K562 (cell line): ENCODE measurements around the gene TBP.

Experiments used
- CHD4 ChIP-seq: fragments of 200-600 bp; sonication (generic); IDR thresholded peaks from 3 replicates; pipeline ENCODE4 v1.6.1; 2012; ENCODE audit warnings: low read depth, mild to moderate bottlenecking, mixed read lengths, low read length, inconsistent platforms; ENCODE audit not compliant: insufficient read depth, insufficient replicate concordance, poor library complexity, severe bottlenecking
- RAD21 ChIP-seq, 2 experiments: fragments of 250-450 bp in 1 of 2; fragments of 450-650 bp in 1 of 2; sonication (Bioruptor Pico) in 1 of 2; formaldehyde crosslinking in 1 of 2; IDR thresholded peaks in 1 of 2; conservative IDR thresholded peaks in 1 of 2; 2 replicates each; pipeline versions ENCODE4 v1.4.0 to v1.8.0; 2020 to 2022; ENCODE audit warnings: mild to moderate bottlenecking in 2 of 2, moderate library complexity in 1 of 2
- RBM22 ChIP-seq: fragments of 200-400 bp; formaldehyde crosslinking; IDR thresholded peaks from 2 replicates; pipeline ENCODE4 v1.6.1; 2018; ENCODE audit warnings: low read length, low read depth; ENCODE audit not compliant: poor library complexity, severe bottlenecking
- TAL1 ChIP-seq: fragments of 450-650 bp; IDR thresholded peaks from 2 replicates; pipeline ENCODE4 v1.6.1; 2016; ENCODE audit warnings: mild to moderate bottlenecking
- ZFP1 ChIP-seq: fragments of 450-650 bp; formaldehyde crosslinking; IDR thresholded peaks from 2 replicates; pipeline ENCODE4 v1.4.0; 2020; ENCODE audit warnings: mild to moderate bottlenecking, mixed read lengths
- ZNF121 ChIP-seq: sonication (generic); formaldehyde crosslinking; conservative IDR thresholded peaks from 2 replicates; pipeline ENCODE4 v1.8.0; 2022; ENCODE audit warnings: missing genetic modification reagents
- ZNF431 ChIP-seq: sonication (generic); formaldehyde crosslinking; IDR thresholded peaks from 2 replicates; pipeline ENCODE4 v1.8.0; 2022; ENCODE audit warnings: mild to moderate bottlenecking, missing genetic modification reagents
- TF ChIP-seq, protein P1 (sequence below): sonication (generic); formaldehyde crosslinking; IDR thresholded peaks from 2 replicates; pipeline ENCODE4 v1.8.0; 2023; ENCODE audit warnings: missing genetic modification reagents, mild to moderate bottlenecking, borderline replicate concordance

DNA sequence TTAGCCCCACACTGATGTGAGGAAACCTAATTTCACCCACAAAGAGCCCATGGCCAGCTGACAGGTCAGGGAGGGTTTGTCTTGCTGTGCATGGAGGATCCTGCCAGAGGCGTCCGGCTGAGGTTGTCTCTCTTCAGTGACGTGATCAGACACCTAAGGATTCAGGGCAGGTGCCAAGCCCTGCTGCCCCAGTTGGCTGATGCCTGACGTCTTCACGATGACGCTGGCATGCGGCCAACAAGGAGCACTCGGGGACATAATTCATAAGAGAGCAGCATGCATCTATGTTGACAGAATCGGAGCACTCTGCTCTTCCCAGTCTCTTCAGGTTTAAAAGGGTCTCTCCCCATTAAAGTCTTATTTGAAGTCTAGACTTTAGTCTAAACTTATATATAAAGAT, 48.9 kb upstream of the TBP start:
- TF ChIP-seq ZNF431 (CRISPR knock-in tag) (no peak), RBM22 (no peak), ZNF121 (CRISPR knock-in tag) (no peak), RAD21 (CRISPR knock-in tag; conservative IDR thresholded peaks at IDR 0.05 in 1 of 2, IDR thresholded peaks at IDR 0.05 in 1 of 2) (no peak), ZFP1 (CRISPR knock-in tag) (no peak), CHD4 (no peak), TAL1 (no peak)
- TF ChIP-seq, protein P1, sequence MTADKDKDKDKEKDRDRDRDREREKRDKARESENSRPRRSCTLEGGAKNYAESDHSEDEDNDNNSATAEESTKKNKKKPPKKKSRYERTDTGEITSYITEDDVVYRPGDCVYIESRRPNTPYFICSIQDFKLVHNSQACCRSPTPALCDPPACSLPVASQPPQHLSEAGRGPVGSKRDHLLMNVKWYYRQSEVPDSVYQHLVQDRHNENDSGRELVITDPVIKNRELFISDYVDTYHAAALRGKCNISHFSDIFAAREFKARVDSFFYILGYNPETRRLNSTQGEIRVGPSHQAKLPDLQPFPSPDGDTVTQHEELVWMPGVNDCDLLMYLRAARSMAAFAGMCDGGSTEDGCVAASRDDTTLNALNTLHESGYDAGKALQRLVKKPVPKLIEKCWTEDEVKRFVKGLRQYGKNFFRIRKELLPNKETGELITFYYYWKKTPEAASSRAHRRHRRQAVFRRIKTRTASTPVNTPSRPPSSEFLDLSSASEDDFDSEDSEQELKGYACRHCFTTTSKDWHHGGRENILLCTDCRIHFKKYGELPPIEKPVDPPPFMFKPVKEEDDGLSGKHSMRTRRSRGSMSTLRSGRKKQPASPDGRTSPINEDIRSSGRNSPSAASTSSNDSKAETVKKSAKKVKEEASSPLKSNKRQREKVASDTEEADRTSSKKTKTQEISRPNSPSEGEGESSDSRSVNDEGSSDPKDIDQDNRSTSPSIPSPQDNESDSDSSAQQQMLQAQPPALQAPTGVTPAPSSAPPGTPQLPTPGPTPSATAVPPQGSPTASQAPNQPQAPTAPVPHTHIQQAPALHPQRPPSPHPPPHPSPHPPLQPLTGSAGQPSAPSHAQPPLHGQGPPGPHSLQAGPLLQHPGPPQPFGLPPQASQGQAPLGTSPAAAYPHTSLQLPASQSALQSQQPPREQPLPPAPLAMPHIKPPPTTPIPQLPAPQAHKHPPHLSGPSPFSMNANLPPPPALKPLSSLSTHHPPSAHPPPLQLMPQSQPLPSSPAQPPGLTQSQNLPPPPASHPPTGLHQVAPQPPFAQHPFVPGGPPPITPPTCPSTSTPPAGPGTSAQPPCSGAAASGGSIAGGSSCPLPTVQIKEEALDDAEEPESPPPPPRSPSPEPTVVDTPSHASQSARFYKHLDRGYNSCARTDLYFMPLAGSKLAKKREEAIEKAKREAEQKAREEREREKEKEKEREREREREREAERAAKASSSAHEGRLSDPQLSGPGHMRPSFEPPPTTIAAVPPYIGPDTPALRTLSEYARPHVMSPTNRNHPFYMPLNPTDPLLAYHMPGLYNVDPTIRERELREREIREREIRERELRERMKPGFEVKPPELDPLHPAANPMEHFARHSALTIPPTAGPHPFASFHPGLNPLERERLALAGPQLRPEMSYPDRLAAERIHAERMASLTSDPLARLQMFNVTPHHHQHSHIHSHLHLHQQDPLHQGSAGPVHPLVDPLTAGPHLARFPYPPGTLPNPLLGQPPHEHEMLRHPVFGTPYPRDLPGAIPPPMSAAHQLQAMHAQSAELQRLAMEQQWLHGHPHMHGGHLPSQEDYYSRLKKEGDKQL = no peak
